ENCODE results near the gene CBY2.
"Not testable (repeated sequence)": the region's sequence is repeated elsewhere in the genome, so short reads cannot be mapped to it uniquely, and the experiment has no call there.

CBY2 gene, protein sequence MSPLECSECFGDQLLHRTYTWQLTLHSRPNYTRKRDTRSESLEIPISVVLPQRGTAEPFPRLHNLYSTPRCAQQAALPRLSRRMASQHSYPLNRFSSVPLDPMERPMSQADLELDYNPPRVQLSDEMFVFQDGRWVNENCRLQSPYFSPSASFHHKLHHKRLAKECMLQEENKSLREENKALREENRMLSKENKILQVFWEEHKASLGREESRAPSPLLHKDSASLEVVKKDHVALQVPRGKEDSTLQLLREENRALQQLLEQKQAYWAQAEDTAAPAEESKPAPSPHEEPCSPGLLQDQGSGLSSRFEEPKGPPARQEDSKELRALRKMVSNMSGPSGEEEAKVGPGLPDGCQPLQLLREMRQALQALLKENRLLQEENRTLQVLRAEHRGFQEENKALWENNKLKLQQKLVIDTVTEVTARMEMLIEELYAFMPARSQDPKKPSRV

DNA sequence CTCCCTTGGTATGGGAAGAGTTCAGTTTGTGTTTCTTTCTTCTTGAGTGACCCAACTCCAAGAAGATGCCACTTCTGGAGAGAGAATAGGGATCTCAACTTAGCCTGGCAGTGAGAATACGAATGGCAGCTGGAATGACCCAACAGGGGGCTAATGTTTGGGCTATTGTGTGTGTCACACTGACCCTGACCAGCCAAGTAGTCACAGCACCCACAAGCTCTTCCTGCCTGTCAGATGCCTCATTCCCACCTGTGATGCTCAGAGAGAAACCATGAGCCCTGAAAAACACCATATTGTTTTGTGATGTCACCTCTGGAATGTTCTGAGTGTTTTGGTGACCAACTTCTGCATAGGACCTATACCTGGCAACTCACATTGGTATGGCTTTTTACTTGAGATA lies at the start of gene CBY2:
TSS of gene CBY2 (plus strand) at position 233 of the 400 bp plus-strand sequence. CDS start at position 304, 71 bp downstream.
- DNase-seq, result no peak

DNA sequence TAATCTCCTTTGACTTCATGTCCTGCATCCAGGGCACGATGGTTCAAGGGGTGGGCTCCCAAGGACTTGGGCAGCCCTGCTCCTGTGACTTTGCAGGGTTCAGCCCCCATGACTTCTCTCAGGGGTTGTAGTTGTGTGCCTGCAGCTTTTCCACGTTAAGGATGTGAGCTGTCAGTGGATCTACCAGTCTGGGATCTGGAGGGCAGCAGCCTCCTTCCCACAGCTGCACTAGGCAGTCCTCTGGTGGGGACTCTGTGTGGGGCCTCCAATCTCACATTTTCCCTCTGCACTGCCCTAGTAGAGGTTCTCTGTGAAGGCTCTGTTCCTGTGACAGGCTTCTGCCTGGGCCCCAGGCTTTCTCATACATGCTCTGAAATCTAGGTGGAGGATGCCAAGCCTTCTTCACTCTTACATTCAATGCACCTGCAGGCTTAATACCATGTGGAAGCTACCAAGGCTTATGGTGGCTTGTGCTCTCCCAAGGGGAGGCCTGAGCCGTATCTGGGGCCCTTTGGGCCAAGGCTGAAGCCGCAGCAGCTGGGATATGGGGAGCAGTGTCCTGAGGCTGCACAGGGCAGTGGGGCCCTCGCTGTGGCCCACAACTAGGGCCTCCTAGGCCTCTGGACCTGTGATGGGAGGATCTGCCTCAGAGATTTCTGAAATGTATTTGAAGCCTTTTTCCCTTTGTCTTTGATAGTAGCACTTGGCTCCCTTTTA lies 47.3 kb upstream of the CBY2 start:
- no peak for DNase-seq

DNA sequence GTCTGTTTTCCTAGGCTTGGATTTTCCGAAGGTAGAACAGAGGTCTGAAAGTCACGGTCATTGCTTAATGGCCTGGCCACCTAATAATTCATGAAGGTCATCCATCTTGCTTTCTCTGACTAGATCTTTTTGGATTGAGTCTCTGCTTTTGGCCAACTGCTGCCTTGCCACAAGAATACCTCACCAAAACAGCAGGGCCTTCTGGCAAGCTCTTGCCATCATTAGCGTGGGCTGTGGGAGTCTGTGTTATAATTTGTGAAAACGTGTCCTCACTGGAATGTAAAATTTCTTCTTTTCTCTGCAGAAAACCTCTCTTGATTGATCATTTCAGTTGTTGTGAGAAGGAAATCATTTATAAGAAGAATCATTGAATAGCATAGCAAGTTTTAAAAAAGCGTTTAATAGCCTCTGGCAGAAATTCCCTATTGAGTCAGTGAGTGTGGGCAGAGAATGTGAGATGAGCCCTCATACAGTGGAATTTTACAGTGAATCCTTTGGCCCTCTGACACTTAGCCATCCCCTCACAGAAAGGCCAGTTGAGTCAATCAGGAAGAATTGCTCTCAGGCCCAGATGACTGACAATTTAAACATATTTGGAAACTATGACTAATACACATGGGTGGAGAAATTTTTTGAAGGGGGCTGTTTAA lies 43.4 kb upstream of the CBY2 start:
- DNase-seq, result no peak

DNA sequence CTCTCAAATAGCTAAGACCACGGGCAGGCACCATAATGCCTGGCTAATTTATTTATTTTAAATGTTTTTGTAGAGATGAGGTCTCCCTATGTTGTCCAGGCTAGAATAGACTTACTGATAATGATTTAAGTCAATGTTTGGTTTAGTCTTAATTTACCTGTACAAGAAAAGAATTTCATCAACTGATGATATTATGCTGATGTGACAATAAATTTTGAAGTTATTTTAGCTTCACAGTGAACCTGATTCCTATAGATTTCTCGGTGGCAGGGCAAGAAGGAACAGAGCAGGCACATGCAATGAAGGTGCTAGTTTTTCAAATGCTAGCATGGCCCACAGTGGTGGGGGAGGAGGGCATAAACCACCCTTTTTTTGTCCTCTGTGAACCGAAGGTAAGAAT lies 42.6 kb upstream of the CBY2 start:
- DNase-seq, result no peak

DNA sequence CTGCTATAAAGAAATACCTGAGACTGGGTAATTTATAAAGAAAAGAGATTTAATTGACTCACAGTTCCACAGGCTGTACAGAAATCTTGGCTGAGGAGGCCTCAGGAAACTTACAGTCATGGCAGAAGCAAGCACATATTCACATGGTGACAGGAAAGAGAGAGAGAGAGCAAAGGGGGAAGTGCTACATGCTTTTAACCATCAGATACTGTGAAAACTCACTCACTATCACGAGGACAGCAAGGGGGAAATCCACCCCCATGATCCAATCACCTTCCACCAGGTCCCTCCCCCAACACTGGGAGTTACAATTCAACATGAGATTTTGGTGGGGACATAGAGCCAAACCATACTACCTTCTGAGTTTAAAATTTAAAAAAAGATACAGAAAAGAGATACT lies 41.7 kb upstream of the CBY2 start:
- DNase-seq, result not testable (repeated sequence)

DNA sequence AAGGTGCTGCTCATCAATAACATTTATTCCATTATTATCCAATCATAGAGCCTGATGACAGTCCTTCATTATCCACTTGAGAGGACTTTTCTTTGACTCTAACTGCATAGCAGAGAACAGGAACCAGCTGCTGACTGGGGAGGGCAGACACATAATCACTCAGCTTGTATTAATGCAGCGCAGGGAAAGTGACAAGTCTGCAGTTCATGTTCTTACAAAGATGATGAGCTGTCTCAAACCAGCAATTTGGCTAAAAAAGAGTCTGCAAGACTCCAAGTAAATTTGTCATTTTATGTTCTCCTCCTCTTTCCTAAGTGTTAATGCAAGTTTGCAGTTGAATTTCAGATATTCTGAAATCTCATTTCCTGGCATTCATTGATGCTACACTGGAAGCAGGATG lies 40.0 kb upstream of the CBY2 start:
- no peak for DNase-seq

DNA sequence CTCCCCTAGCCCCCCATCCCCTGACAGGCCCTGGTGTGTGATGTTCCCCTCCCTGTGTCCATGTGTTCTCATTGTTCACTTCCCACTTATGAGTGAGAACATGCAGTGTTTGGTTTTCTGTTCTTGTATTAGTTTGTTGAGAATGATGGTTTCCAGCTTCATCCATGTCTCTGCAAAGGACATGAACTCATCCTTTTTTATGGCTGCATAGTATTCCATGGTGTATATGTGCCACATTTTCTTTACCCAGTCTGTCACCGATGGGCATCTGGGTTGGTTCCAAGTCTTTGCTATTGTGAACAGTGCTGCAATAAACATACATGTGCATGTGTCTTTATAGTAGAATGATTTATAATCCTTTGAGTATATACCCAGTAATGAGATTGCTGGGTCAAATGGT lies 39.2 kb upstream of the CBY2 start:
- not testable (repeated sequence) for DNase-seq

DNA sequence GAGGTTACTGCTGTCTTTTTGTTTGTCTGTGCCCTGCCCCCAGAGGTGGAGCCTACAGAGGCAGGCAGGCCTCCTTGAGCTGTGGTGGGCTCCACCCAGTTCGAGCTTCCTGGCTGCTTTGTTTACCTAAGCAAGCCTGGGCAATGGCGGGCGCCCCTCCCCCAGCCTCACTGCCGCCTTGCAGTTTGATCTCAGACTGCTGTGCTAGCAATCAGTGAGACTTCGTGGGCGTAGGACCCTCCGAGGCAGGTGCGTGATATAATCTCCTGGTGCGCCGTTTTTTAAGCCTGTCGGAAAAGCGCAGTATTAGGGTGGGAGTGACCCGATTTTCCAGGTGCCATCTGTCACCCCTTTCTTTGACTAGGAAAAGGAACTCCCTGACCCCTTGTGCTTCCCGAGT lies 32.5 kb upstream of the CBY2 start:
- not testable (repeated sequence) for DNase-seq

DNA sequence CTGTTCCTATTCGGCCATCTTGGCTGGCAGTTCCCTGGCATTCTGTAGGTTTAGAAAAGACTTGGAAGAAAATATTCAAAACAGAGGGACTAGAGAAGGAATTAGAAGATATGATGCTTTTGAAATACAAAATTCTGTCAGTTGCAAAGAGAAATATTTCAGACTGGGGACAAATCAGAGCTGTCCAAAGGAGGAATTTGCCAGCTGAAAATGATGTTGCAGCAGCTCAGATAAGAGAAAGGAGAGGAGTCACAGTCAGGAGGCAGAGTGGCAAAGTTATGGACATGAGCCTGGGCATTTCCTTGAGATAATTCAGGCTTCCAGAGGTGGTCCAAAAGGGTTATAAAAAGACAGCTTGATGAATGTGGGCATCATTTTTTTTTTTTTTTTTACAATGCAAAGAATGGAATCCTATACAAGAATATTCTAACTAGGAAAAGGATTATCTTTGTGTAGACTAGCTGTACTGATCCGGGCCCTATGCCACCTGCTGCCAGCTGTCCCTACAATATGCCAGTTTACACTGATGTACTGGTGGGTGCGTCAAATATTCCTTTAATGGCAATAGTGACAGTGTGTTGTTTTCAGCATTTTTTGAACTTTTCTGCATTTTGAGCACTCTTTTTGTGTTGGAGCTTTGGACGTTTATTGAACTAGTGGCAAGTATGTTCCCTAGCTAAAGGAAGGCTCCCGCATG lies 31.8 kb upstream of the CBY2 start:
- DNase-seq, result peak; percentile 20

DNA sequence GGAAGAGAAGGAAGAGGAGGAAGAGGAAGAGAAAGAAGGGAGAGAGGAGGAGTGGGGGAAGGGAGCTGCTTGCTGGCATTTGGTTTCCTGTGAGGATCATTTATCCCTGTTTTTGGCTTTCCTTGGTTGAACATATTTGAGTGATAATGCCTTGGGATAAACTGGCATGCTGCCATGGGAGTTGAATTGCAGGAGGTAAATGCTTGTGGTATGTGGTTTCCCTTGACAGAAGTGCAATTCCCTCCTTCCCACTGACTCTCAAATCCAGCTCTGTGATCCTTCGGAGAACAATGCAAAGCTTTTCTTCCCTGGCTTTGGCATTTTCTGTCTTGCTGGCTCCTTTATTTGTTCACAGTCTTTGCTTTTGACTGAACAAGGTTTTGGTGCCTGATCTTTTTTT lies 27.2 kb upstream of the CBY2 start:
- DNase-seq, result peak; percentile 4

DNA sequence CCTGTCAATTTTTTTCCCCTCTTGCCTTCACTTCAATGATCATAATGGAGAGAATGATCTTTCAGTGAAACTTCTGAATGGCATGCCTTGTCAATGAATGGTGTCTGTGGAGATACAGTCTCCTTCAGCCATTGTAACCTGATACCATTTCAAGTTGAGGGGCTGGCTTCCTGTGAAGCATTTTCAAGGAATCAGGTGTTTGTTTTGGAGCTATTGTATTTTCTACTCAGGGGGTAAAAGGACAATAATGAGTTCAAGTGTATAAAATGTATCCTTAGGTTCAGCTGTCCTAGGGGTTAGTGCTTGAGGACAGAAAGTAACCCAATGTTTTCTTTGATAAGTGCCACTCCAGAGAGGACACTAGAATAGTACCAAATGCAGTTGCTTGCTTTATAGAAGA lies 23.8 kb upstream of the CBY2 start:
- DNase-seq, result peak; percentile 12

DNA sequence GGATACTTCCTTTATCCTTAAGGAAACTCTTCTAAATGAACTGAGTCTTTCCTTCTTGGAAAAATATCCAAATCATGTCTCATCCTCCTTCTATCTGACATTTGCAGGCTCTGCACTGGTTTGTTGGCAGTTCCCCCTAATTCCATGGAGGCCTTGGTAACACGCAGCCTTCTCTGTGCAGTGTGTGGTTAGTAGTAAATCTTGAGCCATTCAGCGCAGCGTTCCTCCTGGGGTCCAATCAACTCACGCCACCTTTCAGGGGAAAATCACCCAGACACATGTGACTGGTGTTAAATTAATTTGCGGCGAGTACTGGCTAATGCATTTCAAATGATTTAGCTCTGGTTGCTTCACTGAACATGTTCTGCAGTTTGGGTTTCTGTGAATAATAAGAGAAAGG lies 21.0 kb upstream of the CBY2 start:
- DNase-seq, result no peak

DNA sequence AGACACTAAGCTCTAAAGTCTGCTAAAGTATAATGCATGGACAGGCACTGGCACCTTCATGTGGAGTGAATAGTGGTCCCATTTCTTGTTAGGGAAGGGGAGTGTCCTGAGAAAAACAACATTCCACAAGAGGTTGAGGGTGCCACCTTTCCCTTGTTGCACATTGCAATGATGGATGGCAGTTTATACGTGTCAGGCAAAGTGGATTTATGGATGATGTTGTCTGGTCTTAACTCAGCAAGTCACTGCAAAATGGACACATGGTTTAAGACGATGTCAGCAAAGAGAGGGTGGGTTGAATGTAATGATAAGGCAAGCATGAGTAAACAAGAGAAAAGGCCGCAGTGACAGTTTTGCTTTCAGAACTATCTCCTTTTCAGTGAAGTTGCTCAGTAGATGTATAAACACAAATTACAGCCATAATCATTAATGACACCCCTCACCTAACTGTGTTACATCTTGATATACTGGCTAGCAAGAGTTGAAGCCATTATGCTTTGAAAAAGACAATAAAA lies 19.6 kb upstream of the CBY2 start:
- no peak for DNase-seq

DNA sequence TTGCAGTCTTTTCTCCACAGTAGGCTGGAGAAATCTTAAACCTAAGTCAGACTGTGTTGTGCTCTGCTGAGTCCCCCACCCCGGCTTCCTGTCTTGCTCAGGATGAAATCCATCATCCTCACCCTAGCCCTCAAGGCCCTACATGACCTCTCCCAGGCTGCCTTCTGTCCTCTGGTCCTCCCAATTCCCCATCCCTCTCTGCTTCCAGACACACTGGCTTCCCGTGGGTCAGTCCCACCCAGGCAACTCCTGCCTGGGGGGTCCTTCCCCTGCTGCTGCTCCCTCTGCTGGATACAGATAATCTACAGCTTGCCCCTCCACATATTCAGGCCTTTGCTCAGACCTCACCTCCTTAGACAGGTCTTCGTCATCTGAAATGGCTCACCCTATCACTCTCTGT lies 18.4 kb upstream of the CBY2 start:
- no peak for DNase-seq

DNA sequence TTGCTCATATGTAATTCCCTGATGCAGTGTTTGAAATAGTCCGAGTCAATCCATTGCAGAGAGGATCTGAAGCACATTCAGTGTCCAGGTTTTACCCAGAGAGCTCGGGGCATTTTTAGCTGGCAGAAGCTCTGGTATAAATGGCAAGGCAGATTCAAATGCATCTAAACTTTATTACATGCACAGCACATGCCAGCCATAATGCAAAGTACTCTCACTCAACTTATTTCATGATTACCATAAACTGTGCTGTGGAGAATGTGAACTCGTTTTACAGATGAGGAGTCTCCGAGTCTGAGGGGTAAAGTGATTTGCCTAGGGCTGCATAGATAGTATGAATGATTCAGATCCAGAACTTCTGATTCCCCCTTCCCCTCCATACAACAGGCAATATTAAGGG lies 13.5 kb upstream of the CBY2 start:
- no peak for DNase-seq

DNA sequence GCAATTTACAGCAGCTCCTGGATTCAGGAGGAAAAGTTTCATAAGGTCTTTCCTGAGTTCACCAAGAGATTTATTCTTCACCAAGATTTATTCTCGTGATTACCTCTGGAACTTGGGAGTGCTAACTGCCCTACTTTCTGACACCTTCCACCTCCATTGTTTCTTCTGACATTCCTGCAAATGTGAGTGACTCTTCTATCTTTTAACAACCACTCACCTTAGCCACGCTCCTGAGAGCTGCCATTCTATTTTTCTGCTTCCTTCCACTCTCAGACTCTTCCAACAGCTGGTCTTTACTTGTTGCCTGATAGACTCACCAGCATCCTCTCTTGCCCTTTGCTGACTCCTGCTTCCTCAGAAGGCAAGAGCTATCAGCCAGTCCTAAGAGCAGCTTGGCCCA lies 11.5 kb upstream of the CBY2 start:
- no peak for DNase-seq

DNA sequence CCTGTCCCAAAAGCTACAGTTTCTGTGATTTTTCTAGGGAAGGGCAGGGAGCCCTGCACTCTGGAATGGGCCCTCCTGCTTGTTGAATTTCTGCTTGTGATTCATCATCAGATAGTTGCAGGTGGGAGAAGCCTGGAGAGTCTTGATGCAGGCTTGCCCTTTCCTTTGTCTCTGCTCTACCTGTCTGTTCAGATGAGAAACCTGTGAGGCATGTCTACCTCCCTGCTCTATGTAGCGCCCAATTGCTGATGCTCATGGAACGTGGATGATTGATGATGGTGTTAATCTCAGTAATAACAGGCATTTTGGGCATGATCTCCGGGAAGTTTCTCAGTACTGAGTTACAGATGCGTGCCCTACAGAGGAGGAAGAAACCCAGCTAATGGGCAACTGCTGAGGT lies 10.9 kb upstream of the CBY2 start:
- DNase-seq, result no peak

DNA sequence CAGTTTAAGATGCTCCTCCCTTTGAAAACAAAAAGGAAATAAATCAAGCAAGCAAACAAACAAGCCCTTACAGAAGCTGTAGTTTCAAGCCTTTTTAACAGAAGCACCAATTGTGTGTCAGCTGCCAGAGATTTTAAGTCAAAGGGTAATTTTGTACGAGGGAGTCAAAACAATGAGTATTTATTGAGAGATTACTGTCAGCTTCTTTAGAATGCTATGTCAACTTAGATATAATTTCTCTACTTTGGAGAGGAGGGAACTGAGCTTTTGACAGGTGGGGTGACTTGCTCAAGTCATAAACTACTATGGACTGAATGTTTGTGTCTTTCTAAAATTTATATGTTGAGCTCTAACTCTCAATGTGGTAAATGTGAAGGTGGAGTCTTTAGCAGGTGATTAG lies 10.5 kb upstream of the CBY2 start:
- DNase-seq, result no peak

DNA sequence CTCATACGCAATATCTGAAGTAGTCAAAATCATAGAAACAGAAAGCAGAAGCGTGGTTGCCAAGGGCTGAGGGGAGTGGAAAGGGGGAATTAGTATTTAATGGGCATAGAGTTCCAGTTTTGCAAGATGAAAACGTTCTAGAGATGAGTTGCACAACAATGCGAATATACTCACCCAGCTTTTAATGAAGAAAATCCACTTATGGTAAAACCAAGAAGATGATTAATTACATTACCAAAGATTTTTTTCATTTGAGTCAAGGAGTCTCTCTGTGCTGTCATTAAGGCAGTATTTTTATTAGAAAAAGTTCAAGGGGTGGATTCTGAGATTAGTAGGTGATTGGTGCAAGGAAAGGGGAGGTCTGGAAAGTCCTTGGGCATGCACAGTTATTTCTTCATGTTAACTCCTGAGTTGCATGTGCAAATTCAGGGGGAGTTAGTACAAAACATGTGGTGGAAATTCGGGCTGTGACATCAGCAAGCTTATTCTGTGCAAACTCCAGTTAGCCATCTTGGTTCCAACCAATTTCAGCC lies 6.9 kb upstream of the CBY2 start:
- DNase-seq, result no peak

DNA sequence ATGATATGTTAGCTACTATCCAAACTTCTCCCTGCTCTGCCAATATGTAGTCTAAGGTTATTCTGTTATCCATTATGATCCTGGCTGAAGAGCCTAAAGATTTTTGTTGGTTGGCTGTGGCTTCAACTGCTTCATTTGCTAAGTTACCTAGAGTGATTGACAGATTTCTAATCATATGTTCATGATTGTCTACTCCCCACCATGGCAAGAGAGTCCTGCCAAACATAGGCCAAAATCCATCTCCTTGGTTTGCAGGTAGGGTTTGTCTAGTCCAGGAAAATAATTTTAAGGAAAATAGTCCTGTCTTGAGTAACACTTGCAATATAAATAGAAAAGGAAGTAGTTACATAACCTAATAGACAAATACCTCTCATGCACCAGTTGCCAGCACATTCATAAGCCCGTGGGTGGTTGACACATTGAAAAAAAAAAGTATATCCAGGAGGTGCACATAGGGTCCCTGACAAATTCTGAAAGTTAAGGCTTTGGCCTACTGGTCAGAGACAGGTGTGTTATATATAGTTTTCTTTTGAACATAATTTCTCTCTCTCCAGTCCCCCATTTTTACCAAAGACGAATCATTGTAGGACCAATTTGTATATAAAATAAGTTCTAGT lies 5.4 kb upstream of the CBY2 start:
- no peak for DNase-seq

DNA sequence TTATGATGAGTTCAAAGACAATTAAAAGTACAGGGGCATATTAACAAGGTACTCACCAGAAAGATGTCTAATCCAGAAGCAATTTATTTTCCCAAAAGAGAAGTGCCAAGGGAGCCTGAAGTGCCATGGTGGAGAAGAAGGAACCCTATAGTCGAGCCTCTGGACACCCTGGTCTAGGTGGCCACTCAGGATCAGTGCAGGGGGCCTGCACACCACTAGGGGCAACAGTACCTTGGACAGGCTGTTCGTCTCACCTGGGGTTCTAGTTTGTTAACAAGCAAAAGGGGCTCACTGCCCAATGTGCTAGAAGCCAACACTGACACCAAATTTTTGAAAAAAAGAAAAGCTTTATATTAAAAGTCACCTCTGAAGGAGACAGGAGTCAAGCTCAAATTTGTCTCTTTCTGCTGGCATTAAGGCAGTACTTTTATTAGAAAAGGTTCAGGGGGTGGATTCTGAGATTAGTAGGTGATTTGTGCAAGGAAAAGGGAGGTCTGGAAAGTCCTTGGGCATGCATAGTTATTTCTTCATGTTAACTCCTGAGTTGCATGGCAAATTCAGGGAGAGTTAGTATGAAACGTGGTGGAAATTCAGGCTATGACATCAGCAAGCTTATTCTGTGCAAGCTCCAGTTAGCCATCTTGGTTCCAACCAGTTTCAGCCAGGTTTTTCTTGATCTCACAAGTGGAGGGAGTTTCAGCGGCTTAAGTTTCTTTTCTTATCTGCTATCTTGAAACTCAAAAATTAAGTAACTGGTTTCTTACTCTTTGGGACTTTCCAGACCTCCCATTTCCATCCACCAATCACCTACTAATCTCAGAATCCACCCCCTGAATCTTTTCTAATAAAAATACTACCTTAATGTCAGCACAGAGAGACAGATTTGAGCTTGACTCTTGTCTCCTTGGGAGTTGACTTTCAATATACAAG lies 884 bp upstream of the CBY2 start:
- DNase-seq, result no peak

All from NCI-H345 (cell line).